ENCODE measurements around the gene FAM13A. TPM values are rescaled to one million over a fixed set of nuclear protein-coding genes. Genes with fewer than 3 reads are reported as not detected.

Gene FAM13A
- total RNA-seq, 1 donor from 2014 or later, result 18.0 TPM

DNA sequence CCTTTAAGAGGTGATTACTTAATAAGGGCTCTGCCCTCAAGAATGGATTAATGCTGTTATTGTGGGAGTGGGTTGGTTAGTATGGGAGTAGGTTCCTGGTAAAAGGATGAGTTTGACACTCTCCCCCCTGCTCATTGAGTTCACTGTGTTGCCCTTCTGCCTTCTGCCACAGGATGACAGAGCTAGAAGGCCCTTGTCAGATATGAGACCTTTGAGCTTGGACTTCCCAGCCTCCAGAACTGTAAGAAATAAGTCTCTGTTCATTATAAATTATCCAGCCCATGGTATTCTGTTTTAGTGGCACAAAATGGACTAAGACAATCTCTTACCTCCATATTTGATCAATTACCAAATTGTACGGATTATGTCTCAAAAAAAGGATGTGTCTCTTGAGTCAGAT lies 245.1 kb downstream of the FAM13A start:
- ATAC-seq (ENCODE audit: poor library complexity), result no peak
- intact Hi-C loops (cut with DNase I), result loop anchor here (10.0 kb wide), 1 partner anchor 107 kb away; no protein-coding TSS in a partner anchor
- DNase-seq, result no peak

DNA sequence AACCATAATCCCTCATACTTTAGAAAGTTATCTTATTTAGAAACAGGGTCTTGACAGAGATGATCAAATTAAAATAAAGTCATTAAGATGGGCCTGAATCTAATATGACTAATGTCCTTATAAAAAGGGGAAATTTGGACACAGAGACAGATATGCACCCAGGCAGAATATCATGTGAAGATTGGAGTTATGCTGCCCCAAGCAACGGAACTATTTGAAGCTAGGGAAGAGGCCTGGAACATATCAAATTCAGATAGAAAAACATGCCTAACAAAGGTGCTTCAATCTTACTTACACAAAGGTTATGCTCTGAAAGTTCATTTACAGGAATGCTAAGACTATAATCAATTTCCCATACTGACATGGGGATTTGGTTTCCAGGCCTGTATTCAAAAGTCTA lies 246.7 kb downstream of the FAM13A start:
- intact Hi-C loops (cut with DNase I), result loop anchor here (10.0 kb wide), 1 partner anchor 106 kb away; no protein-coding TSS in a partner anchor
- ATAC-seq (ENCODE audit: poor library complexity), result peak; percentile 37

DNA sequence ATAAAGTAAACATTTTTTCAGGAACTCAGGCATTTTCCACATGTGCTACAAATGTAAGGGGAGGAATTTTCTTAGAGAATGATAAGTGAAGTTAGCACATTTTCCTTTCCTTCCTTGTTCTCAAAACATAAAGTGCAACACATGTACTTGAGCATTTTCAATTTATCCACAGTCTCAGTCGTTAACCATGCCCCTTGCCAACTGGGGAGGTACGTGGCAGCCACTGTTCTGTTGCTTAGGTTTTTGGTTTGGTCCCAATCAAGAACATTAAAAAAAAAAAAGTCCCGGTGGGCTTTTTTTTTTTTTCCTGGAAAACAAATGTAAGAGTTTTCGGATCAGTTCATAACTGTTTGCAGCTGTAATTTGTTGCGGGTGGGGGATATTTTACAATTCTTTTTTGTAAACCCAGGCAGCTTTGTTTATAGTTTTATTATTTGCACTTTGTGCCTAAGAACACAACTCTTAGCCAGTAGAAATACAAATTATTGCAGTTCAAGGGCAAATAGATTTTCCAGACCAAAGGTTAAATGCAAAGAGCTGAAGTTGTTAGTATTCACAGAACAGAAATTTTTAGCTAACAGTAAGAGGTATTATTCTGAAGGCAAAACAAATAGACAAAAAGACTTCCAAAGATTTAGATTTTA lies 247.3 kb downstream of the FAM13A start:
- intact Hi-C loops (cut with DNase I), result loop anchor here (10.0 kb wide), 1 partner anchor 105 kb away; no protein-coding TSS in a partner anchor
- DNase-seq (peak; percentile 45), ATAC-seq (ENCODE audit: poor library complexity) (peak; percentile 70)

More for the DNA sequence above, 246.7 kb downstream of the FAM13A start:
- DNase-seq, result no peak

DNA sequence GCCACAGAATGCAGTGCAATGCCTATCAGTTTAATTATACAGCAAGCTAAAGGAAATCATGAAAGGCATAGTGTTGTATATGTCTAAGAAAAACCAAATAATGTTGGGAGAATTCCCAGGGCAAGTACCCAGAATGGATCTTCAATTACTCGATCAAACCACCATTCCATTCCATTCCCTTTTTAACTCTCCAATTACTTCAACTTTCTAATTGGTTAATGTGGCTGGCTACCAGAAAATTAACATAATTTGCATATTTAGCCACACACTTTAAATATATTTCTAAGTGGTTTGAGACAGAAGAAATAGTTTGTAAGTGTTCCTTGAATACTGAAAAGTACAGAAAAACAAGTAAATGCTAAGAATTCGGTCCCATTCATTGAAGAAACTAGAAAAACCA lies 247.9 kb downstream of the FAM13A start:
- intact Hi-C loops (cut with DNase I), result no loop called here

DNA sequence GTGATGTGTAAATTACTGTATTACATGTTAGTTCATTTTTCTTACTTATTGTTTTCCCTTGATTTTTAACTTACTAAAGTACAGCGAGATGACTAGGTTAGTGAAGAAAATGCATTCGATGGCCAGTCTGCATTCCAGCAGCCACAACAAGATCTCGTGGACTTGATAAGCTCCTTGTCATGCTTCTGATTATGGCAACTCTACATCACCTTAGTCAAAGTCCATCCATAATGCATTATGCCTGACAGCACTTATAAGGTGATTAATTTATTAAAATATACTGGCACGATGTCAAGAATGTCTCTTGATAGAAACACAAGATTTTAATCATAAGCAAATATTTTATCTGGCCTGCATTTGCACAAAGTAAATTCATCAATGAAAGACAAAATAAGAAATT lies 249.5 kb downstream of the FAM13A start:
- DNase-seq, result no peak
- intact Hi-C loops (cut with DNase I), result no loop called here
- no peak for ATAC-seq (ENCODE audit: poor library complexity)

More for the DNA sequence above, 247.9 kb downstream of the FAM13A start:
- ATAC-seq (ENCODE audit: poor library complexity) (no peak), DNase-seq (no peak)

DNA sequence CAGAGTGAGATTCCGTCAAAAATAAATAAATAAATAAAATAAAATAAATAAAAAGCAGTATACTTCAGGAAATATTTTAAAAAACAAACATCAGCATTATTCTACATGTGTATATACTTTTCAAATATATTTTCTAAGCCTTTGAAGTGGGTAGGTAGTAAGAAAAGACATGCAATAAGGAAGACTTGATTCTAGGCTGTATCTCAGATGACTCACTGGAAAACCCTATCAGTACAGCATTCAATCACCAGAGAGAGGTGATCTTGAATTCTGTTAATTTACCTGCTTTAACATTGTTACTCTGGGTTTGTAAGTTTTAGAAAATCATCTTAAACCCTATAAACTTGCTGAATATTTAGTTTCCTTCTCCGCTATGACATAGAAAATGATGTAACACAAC lies 252.8 kb downstream of the FAM13A start:
- DNase-seq (no peak), ATAC-seq (ENCODE audit: poor library complexity) (no peak)
- intact Hi-C loops (cut with DNase I), result no loop called here

DNA sequence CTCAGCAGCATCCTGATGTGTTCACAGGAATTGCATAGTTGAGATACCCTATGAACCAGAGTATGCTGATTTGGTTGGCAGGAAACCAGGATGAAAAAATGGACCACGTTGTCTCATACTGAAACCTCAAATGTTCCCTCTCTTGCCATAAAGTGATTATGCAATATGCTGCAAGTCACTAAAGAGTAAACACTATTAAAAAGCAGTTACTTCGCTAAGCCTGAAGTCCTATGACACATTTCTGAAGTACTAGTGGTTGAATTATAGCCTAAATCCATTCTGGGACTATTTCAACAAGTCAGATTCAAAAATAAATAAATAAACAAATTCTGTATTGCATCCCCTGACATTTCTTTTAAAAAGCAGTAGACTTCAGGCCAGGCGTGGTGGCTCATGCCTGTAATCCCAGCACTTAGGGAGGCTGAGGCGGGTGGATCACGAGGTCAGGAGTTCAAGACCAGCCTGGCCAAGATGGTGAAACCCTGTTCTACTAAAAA lies 253.3 kb downstream of the FAM13A start:
- no peak for DNase-seq
- intact Hi-C loops (cut with DNase I), result no loop called here
- peak; percentile 80 for ATAC-seq (ENCODE audit: poor library complexity)

DNA sequence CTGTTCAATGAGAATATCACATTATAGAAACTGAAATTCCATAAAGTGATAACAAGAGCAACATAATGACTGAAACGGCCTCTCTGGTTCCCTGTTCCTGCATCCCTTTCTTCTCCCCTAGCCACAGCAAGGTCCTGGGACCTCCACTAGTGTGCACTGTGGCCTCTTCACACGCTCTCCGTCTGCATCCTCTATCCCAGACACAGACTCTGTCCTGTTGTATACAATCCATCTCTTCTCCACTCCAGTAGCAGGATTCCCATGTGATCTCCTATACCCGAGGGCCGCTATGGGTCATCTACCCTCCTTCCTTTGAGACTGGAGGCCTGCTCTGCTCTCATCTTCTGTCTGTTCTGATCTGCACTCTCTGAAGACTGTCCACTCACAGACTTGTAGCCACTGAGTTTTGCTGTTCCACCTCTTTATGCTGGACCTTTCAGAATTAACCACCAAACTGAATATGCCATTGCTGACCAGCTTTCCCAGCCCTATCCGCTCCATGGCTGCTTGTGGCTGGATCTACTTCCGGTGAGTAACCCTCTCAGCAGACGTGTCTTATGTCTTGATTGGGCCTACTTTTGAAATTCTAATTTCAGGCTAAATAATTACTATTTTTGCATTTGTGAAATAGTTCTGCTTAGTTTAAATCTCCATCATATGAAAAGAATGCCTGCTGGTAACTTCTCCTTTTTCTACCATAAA lies 254.2 kb downstream of the FAM13A start:
- intact Hi-C loops (cut with DNase I), result no loop called here
- no peak for ATAC-seq (ENCODE audit: poor library complexity)
- DNase-seq, result no peak

DNA sequence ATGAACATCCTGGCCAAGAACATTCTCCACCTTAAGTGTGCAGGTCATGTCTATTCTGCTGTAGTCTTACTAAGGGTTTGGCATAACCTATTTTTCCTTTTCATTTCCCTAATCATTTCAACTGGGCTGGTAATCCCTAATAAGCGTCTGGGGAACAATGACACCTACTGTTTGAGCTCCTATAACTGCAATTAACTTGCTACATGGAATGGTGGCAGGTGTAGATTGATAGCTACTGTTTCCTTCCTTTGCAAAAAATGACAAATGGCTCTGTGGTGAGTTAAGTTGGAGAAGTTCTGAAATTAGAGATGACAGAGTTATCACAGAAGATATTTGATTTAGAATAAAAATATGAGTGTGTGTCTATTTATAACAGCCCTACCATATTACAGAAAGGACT lies 254.8 kb downstream of the FAM13A start:
- ATAC-seq (ENCODE audit: poor library complexity), result no peak
- DNase-seq, result no peak
- intact Hi-C loops (cut with DNase I), result no loop called here

DNA sequence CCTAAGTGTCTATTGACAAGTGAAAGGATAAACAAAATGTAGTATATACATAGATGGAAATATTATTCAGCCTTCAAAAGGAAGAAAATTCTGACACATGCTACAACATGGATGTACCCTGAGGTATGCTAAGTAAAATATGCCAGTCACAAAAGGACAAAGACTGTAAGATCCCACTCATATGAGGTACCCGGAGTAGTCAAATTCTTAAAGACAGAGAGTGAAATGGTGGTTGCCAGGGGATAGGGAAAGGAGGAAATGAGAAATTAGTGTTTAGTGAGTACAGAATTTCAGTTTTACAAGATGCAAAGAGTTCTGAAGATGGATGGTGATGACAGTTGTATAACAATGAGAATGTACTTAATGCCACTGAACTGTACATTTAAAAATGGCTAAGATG lies 257.1 kb downstream of the FAM13A start:
- DNase-seq (no peak), ATAC-seq (ENCODE audit: poor library complexity) (no peak)
- intact Hi-C loops (cut with DNase I), result no loop called here

DNA sequence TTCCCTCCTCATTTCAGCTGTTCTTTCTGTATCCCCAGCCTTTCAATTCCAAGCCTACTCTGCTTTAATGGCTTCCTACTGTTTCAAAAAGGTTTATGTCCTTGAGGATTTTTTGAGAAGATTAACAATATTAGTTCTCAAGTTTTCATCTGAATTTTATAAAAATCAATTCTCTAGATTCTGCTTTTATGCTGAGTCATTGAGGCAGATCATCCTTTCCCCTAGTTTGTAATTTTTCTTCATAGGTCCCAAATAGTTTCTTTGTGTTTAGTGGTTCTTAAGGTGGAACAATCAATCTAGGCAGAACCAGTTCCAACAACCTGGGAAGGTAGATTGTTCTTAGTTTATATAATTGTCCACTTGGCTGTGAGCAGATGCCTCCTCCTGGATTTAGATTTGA lies 259.3 kb downstream of the FAM13A start:
- DNase-seq, result no peak
- intact Hi-C loops (cut with DNase I), result no loop called here
- no peak for ATAC-seq (ENCODE audit: poor library complexity)

DNA sequence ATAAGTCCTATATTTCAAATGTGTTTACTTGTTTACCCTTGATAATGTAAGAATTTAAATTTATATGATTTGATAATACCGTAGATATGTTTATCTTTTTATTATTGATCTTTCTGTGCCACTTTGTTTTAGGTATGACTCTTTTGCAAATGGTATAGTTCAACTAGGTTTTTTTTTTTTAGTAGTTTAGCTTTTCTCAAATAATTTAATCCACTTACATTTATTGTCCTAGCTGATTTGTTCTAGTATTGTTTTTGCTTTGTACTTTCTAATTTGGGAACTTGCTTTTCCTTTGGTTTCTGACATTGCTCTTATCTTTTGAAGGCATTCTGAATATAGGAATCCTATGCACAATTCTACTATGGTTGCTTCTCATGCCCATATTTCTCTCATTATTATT lies 260.4 kb downstream of the FAM13A start:
- intact Hi-C loops (cut with DNase I), result no loop called here
- DNase-seq, result no peak
- no peak for ATAC-seq (ENCODE audit: poor library complexity)

DNA sequence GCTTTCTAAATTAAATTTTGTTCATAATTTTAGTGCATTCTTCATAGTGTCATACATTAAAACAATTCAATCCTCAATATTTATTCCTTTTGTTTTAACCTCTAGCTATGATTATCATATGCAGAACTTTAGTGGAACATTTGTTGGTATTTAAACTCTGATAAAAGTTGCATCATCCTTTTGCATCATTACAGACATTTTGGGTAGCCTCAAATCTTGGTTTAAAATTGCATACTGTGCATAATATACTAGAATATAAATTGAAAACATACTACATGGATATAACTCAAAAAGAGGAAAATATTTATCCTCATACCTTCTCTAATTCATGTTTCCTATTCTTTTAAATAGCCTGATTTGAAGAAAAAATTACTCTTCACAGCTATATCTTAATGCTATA lies 262.0 kb downstream of the FAM13A start:
- no peak for ATAC-seq (ENCODE audit: poor library complexity)
- intact Hi-C loops (cut with DNase I), result no loop called here
- DNase-seq, result no peak

DNA sequence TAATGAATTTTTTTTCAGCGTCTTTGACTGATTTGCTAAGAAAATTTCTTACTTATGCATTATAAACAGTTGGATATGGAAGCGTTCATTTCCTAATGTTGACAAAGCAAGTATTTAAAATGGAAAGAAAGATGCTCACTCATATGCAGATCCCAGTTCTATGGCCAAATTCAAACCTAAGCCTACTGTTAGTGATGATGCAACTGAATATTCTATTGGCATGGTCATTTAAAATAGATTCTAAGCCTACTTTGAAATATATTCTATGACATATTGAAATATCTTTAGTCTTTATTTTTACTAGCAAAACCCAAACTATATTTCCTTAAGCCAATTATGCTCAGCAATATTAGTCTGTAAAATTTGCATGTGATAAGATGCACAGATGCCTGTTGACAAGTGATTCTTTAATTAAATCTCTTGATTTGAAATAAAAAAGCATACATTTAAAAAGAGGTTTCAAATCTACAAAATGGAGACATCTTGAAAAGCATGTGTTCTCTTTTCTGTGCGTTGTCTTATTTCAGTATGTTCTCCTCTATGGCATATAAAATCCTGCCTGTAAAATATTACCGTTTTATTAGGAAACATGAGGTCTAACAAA lies 262.8 kb downstream of the FAM13A start:
- ATAC-seq (ENCODE audit: poor library complexity), result no peak
- intact Hi-C loops (cut with DNase I), result no loop called here
- no peak for DNase-seq

DNA sequence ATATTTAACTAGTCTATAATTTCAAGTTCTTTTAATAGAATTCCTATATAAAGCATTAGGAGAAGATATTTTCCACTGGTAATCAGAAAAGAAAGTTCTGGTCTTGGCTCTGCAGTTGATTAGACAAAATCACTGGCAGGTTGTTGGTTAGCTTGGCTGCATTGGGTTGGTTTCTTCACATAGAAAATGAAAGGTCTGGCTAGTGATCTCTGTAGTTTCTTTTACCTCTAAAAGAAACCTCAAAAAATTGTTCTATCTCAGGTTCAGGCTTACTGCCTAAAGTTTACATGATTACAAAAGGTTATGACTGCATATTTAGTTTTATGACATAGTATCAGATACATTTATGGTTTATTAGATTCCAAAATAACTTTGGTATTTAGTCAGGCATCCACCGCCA lies 263.5 kb downstream of the FAM13A start:
- DNase-seq, result no peak
- ATAC-seq (ENCODE audit: poor library complexity), result no peak
- intact Hi-C loops (cut with DNase I), result no loop called here

DNA sequence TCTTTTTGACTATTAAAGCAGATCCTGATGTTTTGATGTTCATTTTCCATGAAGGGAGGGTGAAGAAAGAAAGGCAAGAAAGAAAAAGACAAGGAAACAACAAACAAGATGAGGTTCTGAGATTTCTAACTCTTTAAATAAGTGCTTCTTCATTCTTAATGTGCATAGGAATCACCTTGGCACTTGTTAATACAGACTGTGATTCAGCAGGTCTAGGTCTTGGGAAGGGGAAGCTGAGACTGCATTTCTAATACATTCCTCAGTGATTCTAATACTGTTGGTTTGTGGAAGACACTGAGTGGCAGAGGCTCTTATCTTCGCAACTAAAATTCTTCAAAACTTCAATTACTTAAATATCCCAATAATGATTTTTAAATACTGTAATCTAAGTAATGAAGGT lies 264.2 kb downstream of the FAM13A start:
- intact Hi-C loops (cut with DNase I), result no loop called here
- DNase-seq, result no peak
- no peak for ATAC-seq (ENCODE audit: poor library complexity)

DNA sequence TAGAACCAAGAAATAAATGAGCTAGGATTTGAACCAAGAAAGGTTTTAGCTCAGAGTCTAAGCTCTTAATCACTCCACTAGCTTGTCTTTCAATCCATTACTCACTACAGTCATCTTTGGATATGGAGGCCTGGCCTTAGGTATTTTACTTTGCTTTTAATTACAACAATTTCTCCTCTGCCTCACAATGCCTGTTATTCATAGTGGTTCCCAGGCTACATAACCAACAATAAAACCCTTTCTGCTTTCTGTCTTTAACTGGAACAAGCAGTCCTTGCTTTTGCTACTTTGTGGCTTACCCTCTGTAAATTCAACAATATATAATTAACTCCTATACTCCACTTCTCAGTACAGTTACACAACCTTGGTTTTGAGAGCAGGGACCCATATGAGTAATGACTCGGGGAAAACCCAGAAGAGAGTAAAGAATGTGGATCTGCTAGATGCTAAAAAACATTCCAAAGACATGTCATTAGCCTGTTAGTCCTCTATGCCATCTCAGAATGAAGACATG lies 264.7 kb downstream of the FAM13A start:
- intact Hi-C loops (cut with DNase I), result no loop called here
- no peak for ATAC-seq (ENCODE audit: poor library complexity)
- no peak for DNase-seq

DNA sequence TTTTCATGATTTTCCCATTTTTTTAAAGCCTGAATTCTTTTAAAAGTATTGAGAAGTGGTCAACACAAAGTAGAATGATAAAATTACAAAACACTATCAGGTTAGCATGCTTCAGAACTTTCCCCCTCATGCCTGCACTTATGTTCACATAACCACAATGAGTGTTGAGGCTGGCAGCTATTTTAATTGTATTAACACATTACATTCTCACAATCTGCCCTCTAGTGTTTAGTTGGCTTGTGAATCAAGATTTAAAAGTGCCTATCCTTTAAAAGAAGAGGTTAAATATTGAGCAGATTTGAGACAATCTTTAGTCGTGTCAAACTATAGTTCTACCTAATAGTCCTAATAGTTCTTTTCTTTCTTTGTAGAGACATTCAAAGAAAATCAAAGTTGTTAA lies 265.7 kb downstream of the FAM13A start:
- intact Hi-C loops (cut with DNase I), result no loop called here
- ATAC-seq (ENCODE audit: poor library complexity) (peak; percentile 51), DNase-seq (no peak)

DNA sequence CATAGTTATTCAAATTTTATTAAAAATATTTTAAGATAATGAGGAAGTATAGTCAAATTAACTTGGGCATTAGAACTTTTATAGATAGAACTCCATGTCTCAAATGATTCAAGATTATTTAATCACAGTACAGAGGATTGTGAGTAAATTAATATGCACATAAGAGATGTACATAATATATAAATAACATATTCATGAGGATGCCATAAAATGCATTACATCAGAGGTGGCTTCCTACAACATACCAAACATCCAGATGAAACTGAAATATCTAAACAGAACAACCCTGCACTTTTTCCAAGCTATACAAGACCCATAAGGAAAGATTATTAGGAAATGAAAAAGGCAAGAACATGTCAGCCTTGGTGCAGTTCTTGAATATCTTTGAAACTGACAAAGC lies 268.1 kb downstream of the FAM13A start:
- DNase-seq, result no peak
- ATAC-seq (ENCODE audit: poor library complexity), result no peak
- intact Hi-C loops (cut with DNase I), result no loop called here

DNA sequence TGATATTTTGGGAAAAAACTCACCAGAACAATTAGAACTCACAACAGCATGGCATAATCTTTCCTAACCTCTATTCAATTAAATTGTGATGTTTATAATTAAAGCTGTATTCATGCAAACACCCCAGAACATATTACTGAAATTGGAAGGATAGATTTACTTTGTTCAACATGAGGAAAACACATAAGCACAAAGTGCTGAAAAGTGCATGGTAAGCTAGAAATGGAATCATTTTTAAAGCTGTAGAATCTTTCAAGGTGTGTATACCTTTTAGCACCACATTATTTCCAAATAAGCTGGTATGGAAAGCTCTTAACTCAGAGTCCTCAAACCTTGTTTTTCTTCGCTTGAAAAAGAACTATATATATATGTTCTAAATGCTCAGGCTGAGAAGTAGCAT lies 268.6 kb downstream of the FAM13A start:
- intact Hi-C loops (cut with DNase I), result no loop called here
- no peak for DNase-seq
- ATAC-seq (ENCODE audit: poor library complexity), result no peak
